DOHH2 (cell line): ENCODE data around the gene NPBWR2.

Experiments
- EZH2phosphoT487 ChIP-seq: fragments of 200-600 bp; sonication (generic); IDR thresholded peaks from 2 replicates; pipeline ENCODE4 v1.6.1; 2017; ENCODE audit warnings: borderline replicate concordance, mild to moderate bottlenecking, antibody characterized with exemption, low read length, moderate library complexity, mixed read lengths
- TF ChIP-seq, protein P1 (sequence below): fragments of 200-600 bp; sonication (generic); IDR thresholded peaks from one replicate; pipeline ENCODE4 v1.5.1; 2014; ENCODE audit warnings: antibody characterized with exemption, mild to moderate bottlenecking, low read depth, low read length; ENCODE audit not compliant: poor library complexity, severe bottlenecking

DNA sequence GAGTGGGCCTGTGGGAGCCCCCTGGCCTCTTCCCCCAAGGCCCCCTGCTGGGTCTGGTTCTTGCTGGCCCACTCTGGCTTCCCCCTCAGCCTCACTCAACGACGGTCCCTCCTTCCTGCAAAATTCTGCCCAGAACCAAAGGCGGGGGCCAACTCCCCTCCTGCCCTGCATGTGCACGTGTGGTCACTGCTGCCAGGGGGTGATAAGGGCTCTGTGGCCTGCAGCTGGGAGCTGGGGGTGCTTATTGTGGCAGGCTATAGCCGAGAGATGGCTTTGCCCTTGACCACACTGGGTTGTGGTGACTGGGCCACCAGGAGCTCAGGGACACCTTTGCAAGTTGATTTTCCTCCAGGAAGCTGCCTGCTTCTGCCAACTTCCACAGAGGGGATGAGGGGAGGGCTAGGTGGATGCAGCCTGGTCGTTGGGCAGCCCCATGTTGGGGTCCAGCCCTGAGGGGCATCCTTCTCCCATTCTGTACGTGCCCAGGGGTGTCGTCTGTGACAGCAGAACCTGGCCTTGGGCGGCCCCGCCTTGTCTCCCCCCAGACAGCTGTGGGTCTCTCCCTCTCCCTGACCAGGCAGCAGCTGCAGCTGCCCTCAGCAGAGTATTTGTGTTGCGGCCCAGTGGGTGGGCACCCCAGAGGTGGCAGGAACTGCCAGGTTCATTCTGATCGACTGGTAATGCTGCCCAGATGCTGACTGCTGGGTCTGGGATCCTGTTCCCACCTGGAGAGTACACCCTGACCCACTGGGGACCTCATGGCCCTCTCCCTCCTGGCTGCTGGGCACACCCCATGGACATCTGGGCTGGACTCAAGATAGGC lies 38.8 kb downstream of the NPBWR2 start:
- TF ChIP-seq, protein P1, sequence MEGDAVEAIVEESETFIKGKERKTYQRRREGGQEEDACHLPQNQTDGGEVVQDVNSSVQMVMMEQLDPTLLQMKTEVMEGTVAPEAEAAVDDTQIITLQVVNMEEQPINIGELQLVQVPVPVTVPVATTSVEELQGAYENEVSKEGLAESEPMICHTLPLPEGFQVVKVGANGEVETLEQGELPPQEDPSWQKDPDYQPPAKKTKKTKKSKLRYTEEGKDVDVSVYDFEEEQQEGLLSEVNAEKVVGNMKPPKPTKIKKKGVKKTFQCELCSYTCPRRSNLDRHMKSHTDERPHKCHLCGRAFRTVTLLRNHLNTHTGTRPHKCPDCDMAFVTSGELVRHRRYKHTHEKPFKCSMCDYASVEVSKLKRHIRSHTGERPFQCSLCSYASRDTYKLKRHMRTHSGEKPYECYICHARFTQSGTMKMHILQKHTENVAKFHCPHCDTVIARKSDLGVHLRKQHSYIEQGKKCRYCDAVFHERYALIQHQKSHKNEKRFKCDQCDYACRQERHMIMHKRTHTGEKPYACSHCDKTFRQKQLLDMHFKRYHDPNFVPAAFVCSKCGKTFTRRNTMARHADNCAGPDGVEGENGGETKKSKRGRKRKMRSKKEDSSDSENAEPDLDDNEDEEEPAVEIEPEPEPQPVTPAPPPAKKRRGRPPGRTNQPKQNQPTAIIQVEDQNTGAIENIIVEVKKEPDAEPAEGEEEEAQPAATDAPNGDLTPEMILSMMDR: no peak
- TF ChIP-seq EZH2phosphoT487: no peak
